Cerebellar nuclear complex (tissue), 1 donor: Measurements from ENCODE around the gene TOR1A.

Experiments used
- DNase-seq, 2 experiments: peaks; one replicate each; lab custom pipeline; 2025; lab: John Stamatoyannopoulos, UW

Gene TOR1A, protein sequence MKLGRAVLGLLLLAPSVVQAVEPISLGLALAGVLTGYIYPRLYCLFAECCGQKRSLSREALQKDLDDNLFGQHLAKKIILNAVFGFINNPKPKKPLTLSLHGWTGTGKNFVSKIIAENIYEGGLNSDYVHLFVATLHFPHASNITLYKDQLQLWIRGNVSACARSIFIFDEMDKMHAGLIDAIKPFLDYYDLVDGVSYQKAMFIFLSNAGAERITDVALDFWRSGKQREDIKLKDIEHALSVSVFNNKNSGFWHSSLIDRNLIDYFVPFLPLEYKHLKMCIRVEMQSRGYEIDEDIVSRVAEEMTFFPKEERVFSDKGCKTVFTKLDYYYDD

DNA sequence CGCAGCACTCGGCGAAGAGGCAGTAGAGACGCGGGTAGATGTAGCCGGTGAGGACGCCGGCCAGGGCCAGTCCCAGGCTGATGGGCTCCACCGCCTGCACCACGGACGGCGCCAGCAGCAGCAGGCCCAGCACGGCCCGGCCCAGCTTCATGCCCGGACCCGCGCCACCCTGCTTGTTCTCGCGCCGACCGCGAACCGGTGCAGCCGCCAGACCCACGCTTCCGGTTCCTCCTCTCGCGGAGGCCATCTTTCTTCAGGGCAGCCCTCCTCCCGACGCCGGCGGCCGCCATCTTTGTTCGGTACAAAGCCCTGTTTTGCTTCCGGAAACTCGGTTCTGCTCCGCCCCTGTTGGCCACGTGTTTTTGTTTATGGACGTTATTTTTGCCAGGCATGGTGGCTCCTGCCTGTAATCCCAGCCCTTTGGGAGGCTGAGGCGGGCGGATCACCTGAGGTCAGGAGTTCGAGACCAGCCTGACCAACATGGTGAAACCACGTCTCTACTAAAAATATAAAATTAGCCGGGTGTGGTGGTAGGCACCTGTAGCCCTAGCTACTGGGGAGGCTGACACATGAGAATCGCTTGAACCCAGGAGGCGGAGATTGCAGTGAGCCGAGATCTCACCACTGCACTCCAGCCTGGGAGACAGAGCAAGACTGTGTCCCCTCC, at the start of gene TOR1A:
TOR1A (minus strand) TSS at position 202 of the 667 bp plus-strand sequence; CDS start at position 151, 51 bp downstream.
- DNase-seq, result peak; percentile 53 to 84

DNA sequence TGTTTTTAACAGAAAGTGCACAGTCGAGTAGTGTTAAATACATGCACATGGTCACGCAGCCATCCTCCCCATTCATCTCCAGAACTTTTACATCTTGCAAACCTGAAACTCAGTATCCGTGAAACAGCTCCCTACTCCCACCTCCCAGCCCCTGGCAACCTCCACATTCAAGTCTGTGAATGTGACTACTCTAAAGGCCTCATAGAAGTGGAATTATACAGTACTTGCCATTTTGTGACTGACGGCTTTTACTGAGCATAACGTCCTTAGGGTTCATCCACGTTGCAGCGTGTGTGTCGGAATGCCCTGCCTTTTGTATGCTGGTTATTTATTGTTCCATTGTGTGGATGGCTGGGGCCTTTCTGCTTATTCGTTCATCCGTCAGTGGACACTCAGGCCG, 47.1 kb upstream of the TOR1A start:
- DNase-seq, result no peak

DNA sequence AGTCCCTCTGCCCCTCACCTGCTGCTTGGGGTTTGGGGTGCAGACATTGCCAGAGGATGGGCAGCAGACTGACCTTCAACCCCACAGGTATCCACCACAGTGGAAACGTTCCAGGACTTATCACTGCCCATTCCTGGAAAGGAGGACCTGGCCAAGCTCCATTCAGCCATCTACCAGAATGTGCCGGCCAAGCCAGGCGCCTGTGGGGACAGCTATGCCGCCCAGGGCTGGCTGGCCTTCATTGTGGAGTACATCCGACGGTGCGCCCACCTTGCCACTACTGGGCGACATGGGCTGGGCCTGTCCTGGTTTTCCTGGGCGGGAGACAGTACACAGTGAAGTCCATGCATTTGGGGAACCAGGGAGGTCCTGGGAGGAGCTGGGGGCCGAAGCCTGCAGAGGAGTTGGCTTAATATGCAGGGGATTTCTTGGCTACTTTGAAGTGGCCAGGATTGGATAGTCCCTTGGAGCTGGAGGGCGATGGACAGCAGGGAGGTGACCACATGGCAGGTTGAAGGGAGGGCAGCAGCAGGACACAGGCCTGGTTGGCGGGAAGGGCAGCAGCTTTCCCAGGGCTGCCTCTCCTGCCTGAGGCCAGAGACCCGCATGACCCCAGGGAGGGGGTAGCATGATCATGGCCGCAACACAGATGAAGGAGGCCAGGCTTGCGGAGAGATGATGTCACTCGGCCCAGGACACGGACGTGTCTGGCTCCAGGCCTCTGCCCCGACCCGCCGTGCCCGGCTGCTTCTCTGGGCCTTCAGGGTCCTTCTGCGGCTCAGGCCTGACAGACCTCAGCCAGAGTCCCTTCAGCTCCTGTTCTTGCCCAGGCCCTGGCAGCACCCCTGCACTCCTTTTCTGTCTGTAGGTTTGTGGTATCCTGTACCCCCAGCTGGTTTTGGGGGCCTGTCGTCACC, 45.9 kb upstream of the TOR1A start:
- DNase-seq, result no peak

DNA sequence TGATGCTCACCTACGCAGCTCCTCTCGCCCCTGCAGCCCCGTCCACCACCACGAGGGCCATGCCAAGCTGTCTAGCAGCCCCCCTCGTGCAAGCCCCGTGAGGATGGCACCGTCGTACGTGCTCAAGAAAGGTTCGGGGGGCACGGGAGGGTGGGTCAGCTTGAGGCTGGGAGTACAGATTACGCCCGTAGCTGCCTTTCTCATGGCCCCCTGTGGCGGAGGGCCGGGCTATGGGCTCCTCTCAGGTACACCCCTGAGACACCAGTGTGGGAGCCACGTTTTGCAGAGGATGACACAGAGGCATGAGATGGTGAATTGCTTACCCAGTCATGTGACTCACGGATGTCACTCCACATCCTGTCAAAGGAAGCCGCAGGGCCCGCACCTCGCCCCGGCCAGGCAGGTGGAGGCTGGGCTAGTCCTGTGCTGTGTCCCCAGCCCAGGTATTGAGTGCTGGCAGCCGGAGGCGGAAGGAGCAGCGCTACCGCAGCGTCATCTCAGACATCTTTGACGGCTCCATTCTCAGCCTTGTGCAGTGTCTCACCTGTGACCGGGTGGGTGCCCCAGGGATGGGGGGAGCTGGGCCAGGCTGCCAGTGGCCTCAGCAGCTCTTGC, 45.0 kb upstream of the TOR1A start:
- DNase-seq, result no peak

DNA sequence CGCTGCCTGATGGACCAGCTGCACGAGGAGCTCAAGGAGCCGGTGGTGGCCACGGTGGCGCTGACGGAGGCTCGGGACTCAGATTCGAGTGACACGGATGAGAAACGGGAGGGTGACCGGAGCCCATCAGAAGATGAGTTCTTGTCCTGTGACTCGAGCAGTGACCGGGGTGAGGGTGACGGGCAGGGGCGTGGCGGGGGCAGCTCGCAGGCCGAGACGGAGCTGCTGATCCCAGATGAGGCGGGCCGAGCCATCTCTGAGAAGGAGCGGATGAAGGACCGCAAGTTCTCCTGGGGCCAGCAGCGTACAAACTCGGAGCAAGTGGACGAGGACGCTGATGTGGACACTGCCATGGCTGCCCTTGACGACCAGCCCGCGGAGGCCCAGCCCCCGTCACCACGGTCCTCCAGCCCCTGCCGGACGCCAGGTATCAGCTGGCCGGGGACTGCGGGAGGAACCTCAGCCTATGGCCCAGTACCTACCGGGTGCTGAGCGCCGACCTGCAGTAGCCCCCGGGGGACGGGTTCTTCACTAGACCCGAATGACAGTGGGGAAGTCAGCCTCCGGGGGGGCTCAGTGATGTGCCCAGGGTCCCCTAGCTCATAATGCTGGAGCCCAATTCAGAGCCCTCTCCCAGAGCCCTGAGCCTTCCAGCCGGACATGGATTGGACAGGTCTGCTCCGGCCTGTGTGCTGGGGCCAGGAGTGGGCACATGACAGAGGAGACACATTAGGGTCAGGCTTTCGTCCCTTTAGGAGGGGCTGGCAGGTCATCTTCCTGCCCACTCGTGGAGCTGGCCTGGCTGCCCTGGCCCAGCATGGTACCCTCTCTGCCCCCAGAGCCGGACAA, 44.3 kb upstream of the TOR1A start:
- no peak for DNase-seq

DNA sequence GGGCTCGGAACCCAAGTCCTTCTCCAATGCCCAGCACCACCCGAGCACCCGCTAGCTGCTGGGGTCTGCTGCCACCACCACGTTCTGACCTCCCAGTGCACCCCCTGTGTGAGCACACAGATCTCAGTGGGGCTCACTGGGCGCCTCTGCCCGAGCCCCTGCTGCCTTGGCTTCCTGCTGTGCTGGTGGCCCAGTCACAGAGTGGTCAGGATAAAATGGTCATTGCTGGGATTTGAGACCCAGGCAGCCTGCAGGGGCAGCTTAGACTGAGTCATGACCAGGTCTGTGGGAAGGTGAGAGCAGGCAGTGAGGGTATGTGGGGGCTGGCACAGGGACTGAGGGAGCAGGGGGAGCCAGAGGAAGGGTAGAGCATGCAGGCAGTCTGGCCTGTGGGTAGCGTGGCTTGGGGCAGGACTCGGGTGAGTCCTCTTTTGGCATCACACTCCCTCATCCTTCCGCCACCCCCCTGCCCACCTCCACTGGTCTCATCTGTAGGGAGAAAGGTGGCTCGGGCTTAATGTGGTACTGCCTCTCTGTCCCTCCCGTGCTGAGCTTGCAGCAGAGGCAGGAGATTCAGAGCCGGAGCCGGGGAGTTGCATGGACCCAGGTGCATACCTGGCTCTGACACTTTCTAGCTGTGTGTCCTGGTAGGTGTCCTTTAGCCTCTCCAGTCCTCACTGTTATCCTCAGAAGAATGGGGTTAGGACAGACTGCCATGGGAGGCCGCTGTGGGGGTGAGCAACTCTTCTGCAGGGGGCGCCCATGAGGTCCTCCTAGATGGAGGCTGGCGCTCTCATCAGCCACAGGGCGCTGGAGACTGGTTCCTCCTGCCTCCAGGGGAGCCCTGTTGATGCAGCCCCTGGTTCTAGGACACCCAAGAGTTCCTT, 43.4 kb upstream of the TOR1A start:
- DNase-seq, result no peak

DNA sequence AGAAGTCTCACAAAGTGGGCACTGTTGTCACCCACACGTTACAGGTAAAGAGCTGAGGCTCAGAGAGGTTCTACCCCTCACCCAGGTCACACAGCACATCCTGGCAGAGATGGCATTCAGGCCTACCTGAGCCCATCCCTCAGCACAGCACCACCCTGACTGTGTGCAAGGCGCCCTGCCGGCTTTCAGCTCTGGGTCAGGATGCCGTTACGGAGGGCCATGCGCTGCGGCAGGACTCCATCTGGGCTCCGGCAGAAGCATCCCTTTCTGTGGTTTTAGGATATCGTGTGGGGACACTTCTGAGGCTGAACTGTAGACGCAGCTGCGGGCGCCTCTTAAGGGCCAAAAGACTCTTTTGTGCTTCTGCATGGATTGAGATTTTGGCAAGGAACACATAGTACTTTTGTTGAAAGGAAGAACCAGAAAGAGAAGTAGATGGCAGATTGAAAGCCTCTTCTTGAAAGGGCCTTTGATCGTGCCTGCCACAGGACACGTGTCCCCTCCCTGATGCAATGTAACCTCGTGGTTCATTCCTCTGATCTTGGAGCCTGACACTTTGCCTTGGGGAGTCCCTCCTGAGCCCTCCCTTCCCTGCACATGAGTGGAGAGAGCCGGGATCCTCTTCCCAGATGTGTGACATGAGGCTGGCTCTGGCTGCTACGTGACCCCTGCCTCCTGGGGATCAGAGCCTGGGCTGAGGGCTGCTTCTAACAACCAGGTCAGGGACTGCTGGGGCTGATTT, 42.6 kb upstream of the TOR1A start:
- DNase-seq, result no peak

DNA sequence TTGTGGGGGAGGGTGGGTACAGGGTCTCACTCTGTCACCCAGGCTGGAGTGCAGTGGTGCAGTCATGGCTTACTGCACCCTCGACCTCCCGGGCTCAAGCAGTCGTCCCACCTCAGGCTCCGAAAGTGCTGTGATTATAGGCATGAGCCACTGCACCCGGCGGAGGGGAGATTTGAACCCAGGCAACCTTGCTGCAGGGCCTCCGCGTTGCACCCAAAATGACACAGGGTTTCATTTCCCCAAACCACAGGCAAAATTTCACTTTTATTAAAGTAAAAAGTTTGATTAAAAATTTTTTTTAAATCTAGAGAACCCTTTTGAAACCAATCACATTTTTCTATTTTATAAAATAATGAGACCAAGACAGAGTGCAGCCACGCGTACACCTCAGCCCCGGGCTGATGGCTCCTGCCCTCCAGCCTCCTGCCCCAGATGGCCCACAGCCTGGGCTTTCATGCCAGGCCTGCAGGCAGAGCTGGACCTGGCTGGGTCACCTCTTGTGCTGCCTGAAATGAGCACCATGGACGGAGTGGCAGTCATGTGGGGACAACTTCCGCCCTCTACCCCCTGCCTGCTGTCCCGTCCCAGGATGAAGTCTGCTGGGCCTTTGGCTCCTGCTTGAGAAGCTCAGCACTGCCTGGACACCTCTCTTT, 41.9 kb upstream of the TOR1A start:
- no peak for DNase-seq

DNA sequence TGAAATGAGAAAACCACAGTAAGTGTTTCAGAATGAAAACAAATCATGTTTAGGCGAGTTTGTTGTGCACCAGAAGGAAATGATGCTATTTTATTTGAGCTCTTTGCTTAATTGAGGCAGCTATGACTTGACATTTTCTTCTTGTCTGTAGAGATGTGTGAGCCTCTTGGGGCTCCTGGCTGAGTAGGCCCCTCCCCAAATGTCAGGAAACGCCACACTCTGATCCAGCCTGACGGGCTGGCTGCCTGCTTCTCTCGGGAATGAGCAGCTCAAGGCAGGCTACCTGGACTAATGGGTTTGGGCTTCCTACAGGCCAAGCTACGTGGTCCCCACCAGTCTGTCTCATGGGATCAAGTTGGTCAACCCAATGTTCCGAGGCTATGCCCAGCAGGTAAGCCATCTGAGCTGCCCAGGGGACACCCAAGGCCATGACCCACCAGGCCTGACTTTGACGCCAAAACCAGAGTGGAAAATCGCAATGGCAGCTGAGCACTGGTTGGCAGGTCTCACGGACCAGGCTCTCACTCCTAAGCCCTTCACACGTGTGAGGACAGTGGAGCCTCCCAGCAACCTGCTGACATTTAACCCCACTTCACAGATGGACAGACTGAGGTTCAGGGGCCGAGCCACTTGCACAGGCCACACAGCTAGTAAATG, 41.2 kb upstream of the TOR1A start:
- no peak for DNase-seq

DNA sequence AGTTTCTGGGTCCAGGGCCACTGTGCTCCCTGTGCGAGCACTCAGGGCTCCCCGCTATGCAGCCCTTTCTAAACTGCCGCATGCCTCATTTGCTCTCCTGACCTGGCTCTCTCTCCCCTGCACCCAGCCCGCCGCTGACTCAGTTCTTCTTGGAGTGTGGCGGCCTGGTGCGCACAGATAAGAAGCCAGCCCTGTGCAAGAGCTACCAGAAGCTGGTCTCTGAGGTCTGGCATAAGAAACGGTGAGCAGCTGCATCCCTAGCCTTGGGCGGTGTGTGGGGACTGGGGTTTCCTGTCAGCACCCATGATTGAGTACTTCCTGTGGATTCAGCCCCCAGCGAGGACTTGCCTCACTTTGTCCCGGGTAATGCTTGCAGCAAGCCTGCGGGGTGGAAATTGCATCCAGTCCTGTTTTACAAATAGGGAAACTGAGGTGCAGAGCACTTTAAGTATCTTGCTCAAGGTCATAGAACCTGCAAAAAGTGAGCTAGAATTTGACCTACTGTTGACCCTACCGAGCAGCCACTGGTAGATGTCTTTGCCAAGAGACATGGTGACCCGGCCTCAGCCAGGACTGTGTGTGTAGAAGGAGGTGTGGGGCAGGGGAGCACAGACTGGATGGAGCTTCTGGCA, 39.2 kb upstream of the TOR1A start:
- no peak for DNase-seq

DNA sequence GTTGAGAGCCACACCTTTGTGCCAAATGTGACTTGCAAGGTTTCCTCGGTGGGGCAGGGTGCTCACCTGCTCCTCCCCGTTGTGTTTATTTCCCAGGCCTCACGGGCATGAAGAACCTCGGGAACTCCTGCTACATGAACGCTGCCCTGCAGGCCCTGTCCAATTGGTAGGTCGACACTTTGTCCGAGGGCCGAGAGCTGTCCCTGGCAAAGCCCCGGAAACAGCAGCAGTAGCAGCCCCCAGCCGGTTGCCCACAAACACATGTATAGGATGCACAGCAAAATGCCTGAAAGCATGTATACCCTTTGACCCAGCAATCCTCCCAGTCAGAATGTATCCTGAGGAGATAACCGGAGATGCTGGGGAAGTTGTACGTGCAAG, 37.5 kb upstream of the TOR1A start:
- DNase-seq, result no peak

DNA sequence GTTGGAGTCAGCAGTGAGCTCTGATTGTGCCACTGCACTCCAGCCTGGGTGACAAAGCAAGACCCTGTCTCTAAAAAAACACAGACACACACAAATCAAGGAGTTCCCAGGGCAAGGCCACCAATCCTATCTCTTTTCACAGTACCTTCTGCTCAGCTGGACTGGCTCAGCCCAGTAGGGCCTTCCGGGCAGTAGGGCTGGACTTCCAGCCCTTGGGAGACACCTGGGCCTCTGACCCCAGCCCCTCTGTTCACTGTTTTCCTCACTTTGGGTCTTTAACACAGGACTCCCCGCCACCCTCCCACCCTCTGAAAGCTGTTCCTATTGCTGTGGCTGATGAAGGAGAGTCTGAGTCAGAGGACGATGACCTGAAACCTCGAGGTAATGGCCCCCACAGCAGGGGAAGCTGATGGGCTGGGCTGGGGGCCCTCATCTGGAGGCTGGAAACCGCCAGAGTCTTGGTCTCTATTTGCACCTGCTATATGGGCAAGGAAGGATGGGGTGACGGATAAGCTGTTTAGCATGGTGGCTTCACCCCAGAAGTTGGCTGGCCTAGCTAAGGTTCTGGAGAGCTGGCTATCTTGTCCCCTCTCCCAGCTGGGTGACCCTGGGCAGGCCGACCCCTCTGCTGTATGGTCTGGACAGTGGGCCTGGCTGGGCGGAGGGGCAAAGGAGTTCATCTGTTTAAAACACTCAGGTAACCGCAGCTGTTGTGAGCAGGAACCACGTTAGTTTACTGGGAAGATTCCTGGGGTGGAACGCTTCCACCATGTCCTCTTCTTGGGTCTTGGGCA, 36.9 kb upstream of the TOR1A start:
- no peak for DNase-seq

DNA sequence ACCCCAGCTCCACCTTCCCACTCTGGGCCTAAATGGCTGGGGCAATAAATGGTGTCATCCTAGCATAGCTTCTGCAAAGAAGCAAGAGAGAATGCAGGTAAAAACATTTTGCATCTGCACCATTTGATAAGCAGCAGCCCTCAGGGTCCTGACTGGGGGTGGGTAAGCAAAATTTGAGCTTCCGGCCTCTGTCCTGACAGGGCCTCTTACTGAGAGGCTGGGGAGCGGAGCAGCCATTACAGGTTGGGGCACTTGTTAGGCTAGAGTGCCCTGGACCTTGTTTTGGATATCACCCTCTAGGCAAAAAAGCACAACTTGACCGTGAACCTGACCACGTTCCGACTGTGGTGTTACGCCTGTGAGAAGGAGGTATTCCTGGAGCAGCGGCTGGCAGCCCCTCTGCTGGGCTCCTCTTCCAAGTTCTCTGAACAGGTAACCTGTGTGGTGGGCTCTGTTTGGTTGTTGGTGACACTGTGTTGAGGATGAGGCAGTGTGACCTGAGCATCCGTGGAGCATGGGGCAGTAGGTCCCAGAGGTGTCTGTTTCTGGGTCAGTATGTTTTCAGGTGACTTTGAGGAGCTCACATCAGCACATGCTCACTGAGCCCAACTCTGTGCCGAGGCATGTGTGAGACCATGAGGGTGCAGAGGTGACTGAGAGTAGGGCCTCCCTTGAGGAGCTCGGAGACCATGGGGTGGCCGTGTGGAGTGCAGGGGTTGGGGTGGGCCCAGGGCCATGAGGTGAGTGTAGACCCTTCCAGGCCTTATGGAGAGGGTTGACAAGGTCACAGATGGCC, 34.4 kb upstream of the TOR1A start:
- DNase-seq, result no peak

DNA sequence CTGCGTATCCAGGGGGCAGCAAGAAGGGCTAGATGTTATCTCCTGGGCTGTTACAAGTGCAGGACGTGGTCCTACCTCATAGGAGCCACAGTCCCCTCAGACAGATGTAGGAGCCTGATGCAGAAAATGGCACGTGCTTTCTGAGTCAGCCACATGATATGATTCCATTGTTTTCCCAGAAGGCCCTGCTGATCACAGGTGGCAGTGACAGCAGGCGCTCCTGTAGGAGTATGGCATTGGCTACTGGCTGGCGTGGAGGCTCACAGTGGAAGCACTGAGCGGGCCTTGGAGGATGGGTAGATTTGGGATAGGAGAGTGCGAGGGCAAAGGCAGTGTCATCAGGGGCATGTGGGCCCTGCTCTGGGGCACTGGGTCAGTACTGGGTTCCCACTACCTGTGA, 33.3 kb upstream of the TOR1A start:
- no peak for DNase-seq

DNA sequence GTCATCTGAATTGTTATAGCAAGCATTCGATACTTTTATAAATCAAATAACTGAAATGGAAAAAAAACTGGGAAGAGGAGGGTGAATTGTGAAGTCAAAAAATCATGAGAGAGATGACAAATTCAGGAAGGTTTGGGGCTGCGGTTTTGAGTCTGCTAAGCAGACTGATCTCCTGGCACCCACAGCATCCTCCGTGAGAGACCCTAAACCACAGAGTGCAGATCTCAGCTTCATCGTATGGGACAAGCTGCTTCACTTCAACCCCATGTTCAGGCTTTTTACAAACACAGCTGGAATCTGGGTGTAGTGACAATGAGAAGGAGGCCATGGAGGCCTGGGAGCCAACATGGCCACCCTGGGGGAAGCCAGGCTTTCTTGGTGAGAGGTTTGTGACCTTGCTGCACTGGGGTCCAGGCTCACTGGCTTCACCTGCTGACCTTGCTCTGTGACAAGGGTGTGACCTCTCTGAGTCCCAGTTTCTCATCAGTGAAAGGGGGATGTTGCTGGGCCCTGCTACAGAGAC, 30.7 kb upstream of the TOR1A start:
- DNase-seq, result no peak

DNA sequence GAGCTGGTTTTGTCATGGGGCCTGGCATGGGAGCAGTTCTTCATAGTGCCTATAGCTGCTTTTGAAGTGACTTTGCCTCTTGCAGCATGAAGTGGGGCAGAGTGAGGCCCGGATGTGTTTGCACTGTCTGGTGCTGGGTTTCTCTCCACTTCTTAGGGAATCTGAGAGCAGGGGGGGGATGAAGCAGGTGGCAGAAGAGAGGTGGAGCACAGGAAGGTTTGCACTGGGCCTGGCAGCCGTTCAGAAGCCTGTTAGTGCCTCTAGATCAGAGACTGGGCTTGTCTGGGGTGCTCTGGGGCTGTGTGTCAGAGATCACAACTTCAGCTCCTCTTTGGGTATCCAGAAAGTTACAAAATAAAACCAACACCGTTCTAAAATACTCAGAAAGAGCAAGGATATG, 29.7 kb upstream of the TOR1A start:
- DNase-seq, result no peak
